ENCODE measurements around the gene DEPP1.

DEPP1 gene

GRCh38 chr10:44983066-44983894 is 4.7 kb upstream of the DEPP1 start:
- no peak overlapping the region for H3K27ac ChIP-seq (ENCODE audit: low read depth, low read length)
- H4K20me1 ChIP-seq (ENCODE audit: control insufficient read depth, insufficient read depth, low read depth, low read length), result no peaks in the 10 kb centered on the region
- H3K4me3 ChIP-seq (ENCODE audit: low read length), result no peak overlapping the region
- H3K4me2 ChIP-seq (ENCODE audit: low read length), result no peak overlapping the region
- no peaks in the 10 kb centered on the region for H3F3A ChIP-seq (ENCODE audit: control insufficient read depth, insufficient read depth)
- no peaks in the 10 kb centered on the region for H3K9me3 ChIP-seq (ENCODE audit: control insufficient read depth, insufficient read depth, low read length)
- H3K79me2 ChIP-seq (ENCODE audit: control insufficient read depth, low read length), result no peaks in the 10 kb centered on the region
- peaks cover 29% of the 10 kb centered on the region for H3K27me3 ChIP-seq (ENCODE audit: control insufficient read depth, low read length)
- no peaks in the 10 kb centered on the region for H3K9me2 ChIP-seq (replicated peaks; ENCODE audit: control insufficient read depth, low read length)
- no peaks in the 10 kb centered on the region for H3K36me3 ChIP-seq (ENCODE audit: control insufficient read depth, low read length)
- H3K4me1 ChIP-seq (ENCODE audit: control insufficient read depth, low read length), result peaks cover 8% of the 10 kb centered on the region
- TF ChIP-seq CTCF (IDR thresholded peaks at IDR 0.05; ENCODE audit: low read depth, low read length, poor library complexity, severe bottlenecking), result no peak

- Histone ChIP-seq H3K36me3 (ENCODE audit: control insufficient read depth, low read length) (no peaks in the 10 kb centered on the region), H4K20me1 (ENCODE audit: control insufficient read depth, insufficient read depth, low read depth, low read length) (no peaks in the 10 kb centered on the region), H3K9me3 (ENCODE audit: control insufficient read depth, insufficient read depth, low read length) (no peaks in the 10 kb centered on the region), H3K9me2 (replicated peaks; ENCODE audit: control insufficient read depth, low read length) (no peaks in the 10 kb centered on the region), H3K4me3 (ENCODE audit: low read length) (no peak overlapping the region), H3K27me3 (ENCODE audit: control insufficient read depth, low read length) (peaks cover 29% of the 10 kb centered on the region), H3F3A (ENCODE audit: control insufficient read depth, insufficient read depth) (no peaks in the 10 kb centered on the region), H3K4me1 (ENCODE audit: control insufficient read depth, low read length) (peaks cover 11% of the 10 kb centered on the region), H3K79me2 (ENCODE audit: control insufficient read depth, low read length) (no peaks in the 10 kb centered on the region), H3K27ac (ENCODE audit: low read depth, low read length) (no peak overlapping the region), H3K4me2 (ENCODE audit: low read length) (no peak overlapping the region)
- no peak for TF ChIP-seq CTCF (IDR thresholded peaks at IDR 0.05; ENCODE audit: low read depth, low read length, poor library complexity, severe bottlenecking)
- TF ChIP-seq EZH2phosphoT487 (IDR thresholded peaks at IDR 0.05; ENCODE audit: borderline replicate concordance, low read length), result no peak
Observed at GRCh38 chr10:44982496-44982895, 3.9 kb upstream of the DEPP1 start.

- peaks cover 11% of the 10 kb centered on the region for H3K4me1 ChIP-seq (ENCODE audit: control insufficient read depth, low read length)
- H3K36me3 ChIP-seq (ENCODE audit: control insufficient read depth, low read length), result no peaks in the 10 kb centered on the region
- H3K79me2 ChIP-seq (ENCODE audit: control insufficient read depth, low read length), result no peaks in the 10 kb centered on the region
- H4K20me1 ChIP-seq (ENCODE audit: control insufficient read depth, insufficient read depth, low read depth, low read length), result no peaks in the 10 kb centered on the region
- H3K9me2 ChIP-seq (replicated peaks; ENCODE audit: control insufficient read depth, low read length), result no peaks in the 10 kb centered on the region
- H3K27ac ChIP-seq (ENCODE audit: low read depth, low read length), result no peak overlapping the region
- no peak overlapping the region for H3K4me2 ChIP-seq (ENCODE audit: low read length)
- peaks cover 29% of the 10 kb centered on the region for H3K27me3 ChIP-seq (ENCODE audit: control insufficient read depth, low read length)
- no peaks in the 10 kb centered on the region for H3F3A ChIP-seq (ENCODE audit: control insufficient read depth, insufficient read depth)
- H3K4me3 ChIP-seq (ENCODE audit: low read length), result no peak overlapping the region
- TF ChIP-seq CTCF (IDR thresholded peaks at IDR 0.05; ENCODE audit: low read depth, low read length, poor library complexity, severe bottlenecking) (no peak), EZH2phosphoT487 (IDR thresholded peaks at IDR 0.05; ENCODE audit: borderline replicate concordance, low read length) (no peak)
- no peaks in the 10 kb centered on the region for H3K9me3 ChIP-seq (ENCODE audit: control insufficient read depth, insufficient read depth, low read length)
Observed at GRCh38 chr10:44982114-44982460, 3.5 kb upstream of the DEPP1 start.
